Renal pelvis (tissue), 4 donors: ENCODE data around the gene SSX2IP. TPM values are rescaled to one million over a fixed set of nuclear protein-coding genes. Genes with fewer than 3 reads are reported as not detected.
"Not testable (repeated sequence)": the region's sequence is repeated elsewhere in the genome, so short reads cannot be mapped to it uniquely, and the experiment has no call there.

Source experiments
- DNase-seq: peaks from one replicate; pipeline ENCODE4 v3.0.0-alpha.2; 2013
- polyA plus RNA-seq, 3 donors: library from polyadenylated mRNA; unstranded; fragments of 120-200 nt; gene quantifications; one replicate each; pipeline ENCODE4 v1.2.1, GENCODE V29; 2013; ENCODE audit not compliant: insufficient read length in 3 of 3

The SSX2IP gene
- polyA plus RNA-seq, 3 donors = 34.3 to 40.7 (median 36.9) TPM

- no peak for DNase-seq
These were observed 68.7 kb downstream of the SSX2IP start for GRCh38 chr1:84621553-84621952.

GRCh38 chr1:84620720-84621313 is 69.4 kb downstream of the SSX2IP start:
- peak; percentile 83 for DNase-seq

DNA sequence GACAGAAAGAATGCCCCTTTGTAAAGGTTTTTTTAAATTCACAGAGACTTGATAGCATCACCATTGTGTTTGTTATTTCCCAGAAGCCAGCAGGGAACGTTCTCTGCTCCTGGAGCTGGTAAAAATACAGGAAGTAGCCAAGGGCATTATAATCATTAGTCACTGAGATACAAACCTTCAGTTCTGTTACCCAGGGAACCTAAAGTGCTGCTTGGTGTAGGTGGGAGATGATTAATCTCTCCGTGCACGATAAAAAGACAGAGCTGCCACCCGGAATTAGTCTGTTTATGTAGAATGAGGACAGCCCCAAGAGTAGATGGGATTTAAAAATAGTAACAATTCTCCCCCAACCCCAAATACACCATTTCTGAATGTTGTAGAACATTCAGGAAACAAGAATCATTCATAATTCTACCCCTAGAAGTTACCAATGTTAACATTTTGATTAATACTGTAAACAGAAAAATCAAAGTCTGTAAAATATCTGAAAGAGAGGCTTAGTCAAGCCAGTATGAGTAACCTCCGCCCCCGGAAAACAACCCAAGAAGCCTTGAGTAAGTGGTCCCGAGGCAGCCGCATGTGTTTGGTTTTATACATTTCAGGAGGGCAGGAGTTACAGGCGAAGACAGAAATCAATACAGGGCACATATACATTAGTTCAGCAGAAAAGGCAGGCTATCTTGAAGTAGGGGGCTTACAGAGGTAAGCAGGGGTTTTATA is 70.7 kb downstream of the SSX2IP start:
- no peak for DNase-seq

GRCh38 chr1:84617349-84617748 is 72.9 kb downstream of the SSX2IP start:
- no peak for DNase-seq

- no peak for DNase-seq
These were observed 74.5 kb downstream of the SSX2IP start for GRCh38 chr1:84615790-84616189.

DNA sequence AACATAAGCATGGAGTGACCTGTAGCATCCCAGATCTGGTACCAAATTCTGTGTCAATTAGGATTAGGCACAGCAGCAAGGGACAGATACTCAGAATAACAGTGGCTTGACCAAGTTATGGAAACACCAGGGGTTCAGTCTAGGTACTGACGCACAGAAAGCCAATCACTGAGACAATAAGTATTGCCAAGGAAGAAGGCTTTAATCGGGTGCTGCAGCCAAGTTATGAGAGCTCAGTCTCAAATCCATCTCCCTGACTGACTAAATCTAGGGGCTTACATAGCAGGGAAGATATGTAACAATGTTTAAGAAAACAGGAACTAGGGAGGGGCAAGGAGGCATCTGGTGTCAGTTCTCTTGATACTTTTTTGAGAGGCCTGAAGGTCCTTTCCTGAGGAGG is 76.4 kb downstream of the SSX2IP start:
- no peak for DNase-seq

GRCh38 chr1:84613026-84613425 is 77.2 kb downstream of the SSX2IP start:
- no peak for DNase-seq

- no peak for DNase-seq
These were observed 78.5 kb downstream of the SSX2IP start for GRCh38 chr1:84611796-84612195.

DNA sequence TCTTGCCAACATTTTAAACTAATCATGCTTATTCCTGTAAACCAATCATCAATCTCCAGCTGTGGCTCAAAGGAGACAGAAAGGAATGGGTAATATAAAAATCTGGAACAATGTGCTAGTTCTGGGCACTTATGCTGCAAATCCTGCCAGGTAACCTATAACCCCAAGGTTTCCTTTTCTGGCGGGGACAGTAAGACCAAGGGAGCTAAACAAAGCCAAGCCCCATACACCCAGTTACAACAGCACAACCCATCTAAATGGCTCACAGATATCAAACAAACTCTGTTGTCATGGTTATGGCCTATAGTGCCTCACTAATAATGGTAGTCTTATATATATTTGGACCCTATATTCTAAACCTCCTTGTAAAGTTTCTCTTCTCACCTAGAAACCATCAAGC is 79.2 kb downstream of the SSX2IP start:
- no peak for DNase-seq

DNA sequence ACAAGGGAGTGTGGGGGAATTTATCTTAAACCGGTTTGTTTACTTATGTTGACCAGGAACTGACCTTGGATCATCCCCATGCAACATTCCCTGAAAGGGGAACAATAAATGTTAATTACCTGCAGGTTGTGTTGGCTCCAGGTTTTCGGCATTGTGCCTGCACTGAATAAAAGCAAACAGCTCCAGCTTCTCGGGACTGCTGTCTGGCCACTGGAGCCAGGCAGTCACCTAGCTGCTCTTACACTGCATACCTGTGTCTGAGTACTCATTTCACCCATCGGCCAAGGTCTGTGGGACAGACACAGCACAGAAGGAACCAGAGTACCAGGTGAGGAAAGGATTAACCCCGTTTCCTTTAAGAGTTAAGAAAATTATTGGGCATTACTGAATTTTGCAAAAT is 83.3 kb downstream of the SSX2IP start:
- no peak for DNase-seq

GRCh38 chr1:84605157-84605556 is 85.1 kb downstream of the SSX2IP start:
- DNase-seq = no peak

DNA sequence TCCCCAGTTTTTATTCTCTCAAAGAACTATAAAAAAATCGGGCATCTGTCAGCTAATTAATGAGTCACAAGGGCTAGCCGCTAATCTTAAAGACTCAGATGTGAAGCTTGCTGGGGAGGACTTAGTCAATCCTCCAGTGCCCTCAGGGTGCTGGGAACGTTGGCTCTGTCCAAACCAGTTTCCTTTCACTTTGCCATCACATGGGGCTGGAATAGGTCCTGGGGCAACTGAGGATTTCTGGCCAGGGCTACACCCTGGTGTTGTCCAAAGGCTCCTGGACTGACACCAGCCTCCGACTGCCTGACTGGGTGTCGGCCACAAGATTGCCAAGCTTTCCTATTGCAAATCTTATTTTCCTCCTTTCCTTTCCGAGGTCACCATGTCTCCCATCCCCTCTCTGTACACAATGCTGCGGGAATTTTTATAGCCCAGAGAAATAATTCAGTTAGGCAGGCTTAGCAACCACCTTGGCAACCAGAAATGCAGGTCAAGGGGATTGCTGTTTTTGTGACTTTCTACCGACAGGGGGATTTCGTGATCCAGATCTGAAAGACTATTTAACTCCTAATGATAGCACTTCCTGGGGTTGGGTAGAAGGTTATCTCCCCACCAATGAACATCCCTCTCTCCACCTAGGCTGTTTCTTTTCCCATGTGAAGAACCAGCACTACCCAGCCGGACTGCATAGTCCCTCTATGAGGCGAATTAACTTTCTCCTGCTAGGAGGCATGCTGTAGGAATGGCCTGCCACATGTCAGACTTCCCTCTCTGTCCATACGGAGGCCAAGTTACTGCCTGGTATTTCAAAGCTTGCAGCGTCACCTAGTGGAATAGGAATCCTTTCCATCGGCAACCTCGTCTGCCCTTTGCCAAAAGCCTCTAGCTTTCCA is 86.1 kb downstream of the SSX2IP start:
- DNase-seq = no peak

- no peak for DNase-seq
These were observed 87.0 kb downstream of the SSX2IP start for GRCh38 chr1:84603223-84603622.

GRCh38 chr1:84600796-84601195 is 89.5 kb downstream of the SSX2IP start:
- DNase-seq = no peak

GRCh38 chr1:84598846-84599741 is 91.2 kb downstream of the SSX2IP start:
- no peak for DNase-seq

DNA sequence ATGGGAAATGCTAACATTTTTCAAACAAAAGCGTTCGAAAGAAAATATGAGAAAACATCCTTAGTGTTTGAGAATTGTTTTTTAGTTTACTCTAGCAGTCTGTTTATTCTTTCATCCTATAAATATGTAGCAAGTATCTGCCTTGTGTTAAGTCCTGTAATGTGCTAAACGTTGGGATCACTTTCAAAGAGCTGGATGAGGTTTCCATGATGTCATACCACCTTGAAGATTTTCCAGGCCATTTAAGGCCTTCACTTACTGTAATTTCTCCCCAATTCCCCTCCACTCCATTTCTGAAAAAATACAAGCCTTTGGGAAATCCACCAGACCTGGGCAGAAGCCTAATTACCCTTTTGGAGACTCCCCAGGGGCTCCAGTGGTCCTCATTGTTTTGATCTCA is 91.8 kb downstream of the SSX2IP start:
- DNase-seq = no peak

DNA sequence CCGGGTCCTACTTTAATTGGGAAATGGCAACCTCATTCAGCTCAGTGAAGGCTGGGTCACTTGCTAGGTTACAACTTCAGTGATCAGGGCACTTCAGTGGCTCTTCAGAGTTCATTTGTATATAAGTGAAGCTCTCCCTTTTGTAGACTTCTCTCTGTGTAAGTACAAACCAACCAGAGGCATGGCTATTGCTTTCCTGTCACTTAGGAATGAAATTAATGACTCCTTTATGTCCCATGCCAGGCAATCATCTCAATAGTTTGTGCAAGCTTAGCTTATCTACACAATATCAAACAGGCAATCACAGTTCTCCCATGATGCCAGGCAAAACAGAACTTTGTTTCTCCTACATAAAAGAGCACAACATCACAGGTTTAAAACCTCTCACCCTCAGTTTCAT is 93.2 kb downstream of the SSX2IP start:
- DNase-seq = no peak

DNA sequence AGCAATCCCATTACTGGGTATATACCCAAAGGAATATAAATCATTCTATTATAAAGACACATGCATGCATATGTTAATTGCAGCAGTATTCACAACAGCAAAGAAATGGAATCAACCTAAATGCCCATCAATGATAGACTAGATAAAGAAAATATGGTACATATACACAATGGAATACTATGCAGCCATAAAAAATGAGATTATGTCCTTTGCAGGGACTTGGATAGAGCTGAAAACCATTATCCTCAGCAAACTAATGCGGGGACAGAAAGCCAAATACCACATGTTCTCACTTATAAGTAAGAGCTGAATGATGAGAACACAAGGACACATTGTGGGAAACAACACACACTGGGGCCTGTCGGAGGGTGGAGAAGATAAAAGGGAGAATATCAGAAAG is 95.3 kb downstream of the SSX2IP start:
- DNase-seq = not testable (repeated sequence)
